PFSK-1 (cell line): ENCODE data around the gene RER1.

Source experiments
- POLR2AphosphoS5 ChIP-seq: IDR thresholded peaks from 2 replicates; pipeline ENCODE4 v1.6.1; 2012; ENCODE audit warnings: low read depth, mild to moderate bottlenecking, control low read depth, low read length, moderate library complexity
- SIN3A ChIP-seq: IDR thresholded peaks from 2 replicates; pipeline ENCODE4 v1.6.1; 2012; ENCODE audit warnings: mild to moderate bottlenecking, low read length, moderate library complexity, borderline replicate concordance; ENCODE audit not compliant: insufficient read depth
- TAF1 ChIP-seq: IDR thresholded peaks from 2 replicates; pipeline ENCODE4 v1.6.1; 2012; ENCODE audit warnings: low read length, control low read depth, borderline replicate concordance; ENCODE audit not compliant: insufficient read depth
- TF ChIP-seq, protein P1 (sequence below), 2 experiments: IDR thresholded peaks; 2 replicates each; pipeline versions ENCODE4 v1.6.1 to v1.8.0; 2011 to 2012; ENCODE audit warnings: low read depth in 2 of 2, low read length in 2 of 2, control low read depth in 1 of 2, inconsistent platforms in 1 of 2, mild to moderate bottlenecking in 1 of 2, moderate library complexity in 1 of 2; ENCODE audit not compliant: insufficient read depth in 1 of 2

DNA sequence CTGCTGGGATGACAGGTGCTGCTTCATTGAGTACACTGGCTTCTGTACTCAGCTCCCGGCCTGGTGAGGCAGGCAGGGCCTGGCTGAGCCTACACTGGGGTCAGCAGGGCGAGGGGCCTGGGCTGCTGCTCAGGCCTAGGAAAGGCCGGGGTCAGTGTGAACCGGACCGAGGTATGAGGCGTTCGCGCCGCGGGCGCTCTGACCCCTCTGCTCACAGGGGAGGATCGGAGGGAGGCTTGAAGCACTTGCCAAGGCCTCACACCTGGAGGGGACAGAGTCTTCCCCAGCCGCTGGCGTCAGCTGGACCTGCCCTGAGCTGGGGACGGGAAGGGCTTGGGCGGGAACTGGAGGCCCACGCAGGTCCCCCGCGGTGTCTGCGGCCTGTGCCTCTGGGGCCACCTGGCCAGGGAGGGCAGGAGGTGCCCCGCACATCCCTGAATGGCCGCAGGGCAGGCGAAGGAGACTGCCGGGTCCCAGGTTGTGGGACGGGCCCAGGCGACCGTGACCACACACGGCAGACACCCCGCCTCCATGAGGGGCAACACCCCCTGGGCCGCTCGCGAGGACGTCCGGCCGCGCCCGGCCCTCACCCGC, 20.3 kb downstream of the RER1 start:
- no peak for TF ChIP-seq SIN3A
- TF ChIP-seq, protein P1, sequence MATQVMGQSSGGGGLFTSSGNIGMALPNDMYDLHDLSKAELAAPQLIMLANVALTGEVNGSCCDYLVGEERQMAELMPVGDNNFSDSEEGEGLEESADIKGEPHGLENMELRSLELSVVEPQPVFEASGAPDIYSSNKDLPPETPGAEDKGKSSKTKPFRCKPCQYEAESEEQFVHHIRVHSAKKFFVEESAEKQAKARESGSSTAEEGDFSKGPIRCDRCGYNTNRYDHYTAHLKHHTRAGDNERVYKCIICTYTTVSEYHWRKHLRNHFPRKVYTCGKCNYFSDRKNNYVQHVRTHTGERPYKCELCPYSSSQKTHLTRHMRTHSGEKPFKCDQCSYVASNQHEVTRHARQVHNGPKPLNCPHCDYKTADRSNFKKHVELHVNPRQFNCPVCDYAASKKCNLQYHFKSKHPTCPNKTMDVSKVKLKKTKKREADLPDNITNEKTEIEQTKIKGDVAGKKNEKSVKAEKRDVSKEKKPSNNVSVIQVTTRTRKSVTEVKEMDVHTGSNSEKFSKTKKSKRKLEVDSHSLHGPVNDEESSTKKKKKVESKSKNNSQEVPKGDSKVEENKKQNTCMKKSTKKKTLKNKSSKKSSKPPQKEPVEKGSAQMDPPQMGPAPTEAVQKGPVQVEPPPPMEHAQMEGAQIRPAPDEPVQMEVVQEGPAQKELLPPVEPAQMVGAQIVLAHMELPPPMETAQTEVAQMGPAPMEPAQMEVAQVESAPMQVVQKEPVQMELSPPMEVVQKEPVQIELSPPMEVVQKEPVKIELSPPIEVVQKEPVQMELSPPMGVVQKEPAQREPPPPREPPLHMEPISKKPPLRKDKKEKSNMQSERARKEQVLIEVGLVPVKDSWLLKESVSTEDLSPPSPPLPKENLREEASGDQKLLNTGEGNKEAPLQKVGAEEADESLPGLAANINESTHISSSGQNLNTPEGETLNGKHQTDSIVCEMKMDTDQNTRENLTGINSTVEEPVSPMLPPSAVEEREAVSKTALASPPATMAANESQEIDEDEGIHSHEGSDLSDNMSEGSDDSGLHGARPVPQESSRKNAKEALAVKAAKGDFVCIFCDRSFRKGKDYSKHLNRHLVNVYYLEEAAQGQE (IDR thresholded peaks at IDR 0.05; ENCODE audit: insufficient read depth in 1 of 2, low read depth in 2 of 2, low read length in 2 of 2), result no peak
- no peak for TF ChIP-seq POLR2AphosphoS5
- no peak for TF ChIP-seq TAF1
